Measurements from ENCODE around the gene PLAU.
"Not testable (repeated sequence)": the region's sequence is repeated elsewhere in the genome, so short reads cannot be mapped to it uniquely, and the experiment has no call there.

PLAU gene

DNA sequence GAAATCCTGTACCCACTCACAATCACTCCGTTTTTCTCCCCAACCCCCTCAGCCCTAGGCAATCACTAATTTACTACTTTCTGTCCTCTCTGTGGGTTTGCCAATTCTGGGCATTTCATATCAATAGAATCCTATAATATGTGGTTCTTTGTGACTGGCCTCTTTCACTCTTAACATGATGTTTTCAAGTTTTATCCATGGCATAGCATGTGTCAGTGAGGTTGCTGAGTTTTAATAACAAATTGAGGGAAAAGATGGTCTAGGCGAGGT lies 11.9 kb downstream of the PLAU start:
- H3K4me3 ChIP-seq (replicated peaks in 1 of 2; ENCODE audit: low read depth in 2 of 2, low read length in 2 of 2) = no peak overlapping the region
- TF ChIP-seq CTCF (IDR thresholded peaks at IDR 0.05; ENCODE audit: low read depth, low read length) = no peak
- DNase-seq (ENCODE audit: low read depth in 2 of 2) = no peak

GRCh38 chr10:73923935-73924598 lies 13.1 kb downstream of the PLAU start:
- TF ChIP-seq CTCF (IDR thresholded peaks at IDR 0.05; ENCODE audit: low read depth, low read length) = no peak
- H3K4me3 ChIP-seq (replicated peaks in 1 of 2; ENCODE audit: low read depth in 2 of 2, low read length in 2 of 2) = no peak overlapping the region
- no peak for DNase-seq (ENCODE audit: low read depth in 2 of 2)

DNA sequence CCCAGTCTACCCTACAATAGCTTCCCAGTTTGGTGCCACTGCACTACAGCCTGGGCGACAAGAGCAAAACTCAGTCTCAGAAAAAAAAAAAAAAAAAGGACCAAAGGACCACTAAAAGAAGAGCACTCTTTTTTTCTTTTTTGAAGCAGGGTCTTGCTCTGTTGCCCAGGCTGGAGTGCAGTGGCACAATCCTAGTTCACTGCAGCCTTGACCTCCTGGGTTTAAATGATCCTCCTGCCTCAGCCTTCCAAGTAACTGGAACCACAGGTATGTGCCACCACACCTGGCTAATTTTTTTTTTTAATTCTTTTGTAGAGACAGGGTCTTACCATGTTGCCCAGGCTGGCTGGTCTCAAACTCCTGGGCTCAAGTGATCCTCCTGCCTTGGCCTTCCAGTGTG lies 14.0 kb downstream of the PLAU start:
- no peak for DNase-seq (ENCODE audit: low read depth in 2 of 2)
- H3K4me3 ChIP-seq (replicated peaks in 1 of 2; ENCODE audit: low read depth in 2 of 2, low read length in 2 of 2) = no peak overlapping the region
- TF ChIP-seq CTCF (IDR thresholded peaks at IDR 0.05; ENCODE audit: low read depth, low read length) = no peak

- no peak for TF ChIP-seq CTCF (IDR thresholded peaks at IDR 0.05; ENCODE audit: low read depth, low read length)
- DNase-seq (ENCODE audit: low read depth in 2 of 2) = no peak
- H3K4me3 ChIP-seq (replicated peaks in 1 of 2; ENCODE audit: low read depth in 2 of 2, low read length in 2 of 2) = no peak overlapping the region
These were observed 14.6 kb downstream of the PLAU start for GRCh38 chr10:73925539-73925938.

GRCh38 chr10:73926152-73926764 lies 15.3 kb downstream of the PLAU start:
- no peak overlapping the region for H3K4me3 ChIP-seq (replicated peaks in 1 of 2; ENCODE audit: low read depth in 2 of 2, low read length in 2 of 2)
- TF ChIP-seq CTCF (IDR thresholded peaks at IDR 0.05; ENCODE audit: low read depth, low read length) = no peak
- DNase-seq (ENCODE audit: low read depth in 2 of 2) = no peak

DNA sequence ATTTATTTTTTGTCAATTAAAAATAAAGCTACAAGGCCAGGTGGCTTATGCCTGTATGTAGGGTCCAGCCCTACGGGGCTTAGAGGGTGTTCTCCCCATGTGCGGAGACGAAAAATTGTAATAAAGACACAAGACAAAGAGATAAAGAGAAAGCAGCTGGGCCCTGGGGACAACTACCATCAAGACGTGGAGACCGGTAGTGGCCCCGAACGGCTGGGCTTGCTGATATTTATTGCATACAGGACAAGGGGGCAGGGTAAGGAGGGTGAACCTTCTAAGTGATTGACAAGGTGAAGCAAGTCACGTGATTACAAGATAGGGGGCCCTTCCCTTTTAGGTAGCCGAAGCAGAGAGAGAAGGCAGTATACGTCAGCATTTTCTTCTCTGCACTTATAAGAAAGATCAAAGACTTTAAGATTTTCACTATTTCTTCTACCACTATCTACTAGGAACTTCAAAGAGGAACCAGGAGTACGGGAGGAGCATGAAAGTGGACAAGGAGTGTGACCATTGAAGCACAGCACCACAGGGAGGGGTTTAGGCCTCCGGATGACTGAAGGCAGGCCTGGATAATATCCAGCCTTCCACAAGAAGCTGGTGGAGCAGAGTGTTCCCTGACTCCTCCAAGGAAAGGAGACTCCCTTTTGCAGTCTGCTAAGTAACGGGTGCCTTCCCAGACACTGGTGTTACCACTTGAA lies 19.8 kb downstream of the PLAU start:
- DNase-seq (ENCODE audit: low read depth in 2 of 2); H3K4me3 ChIP-seq (replicated peaks in 1 of 2; ENCODE audit: low read depth in 2 of 2, low read length in 2 of 2): not testable (repeated sequence)

GRCh38 chr10:73931767-73932619 lies 21.1 kb downstream of the PLAU start:
- H3K4me3 ChIP-seq (replicated peaks in 1 of 2; ENCODE audit: low read depth in 2 of 2, low read length in 2 of 2) = no peak overlapping the region
- no peak for TF ChIP-seq CTCF (IDR thresholded peaks at IDR 0.05; ENCODE audit: low read depth, low read length)
- DNase-seq (ENCODE audit: low read depth in 2 of 2) = peak in 1 of 2 donors; percentile 58

All from cardiac fibroblast (primary cell).